Left ventricle myocardium superior (tissue), 1 donor: Measurements from ENCODE around the gene MAGEA10. TPM values are rescaled to one million over a fixed set of nuclear protein-coding genes. Genes with fewer than 3 reads are reported as not detected.

Experiments
- ATAC-seq: fragments of 200-7000 bp; cut with Tn5 transposase; one replicate; pipeline ENCODE4 v1.9.1; 2020; ENCODE audit warnings: mild to moderate bottlenecking, moderate library complexity
- DNase-seq: peaks from one replicate; pipeline ENCODE4 v3.0.0-alpha.2; 2020
- intact Hi-C: fragments of 100-400 bp; cut with micrococcal nuclease; formaldehyde crosslinking; loops from one replicate; pipeline ENCODE4 v1.11.0; 2022
- total RNA-seq: library from RNA; stranded (reverse); fragmentation: NEBNext Ultra II Directional; extraction: Animal tissue kit (Norgen Biotek cat#: 25700); gene quantifications from one replicate; pipeline ENCODE4 v1.2.1, GENCODE V29; 2021
- donor health status: DM: no; HTN: yes; CAD: no; lungs with severe emphysema.

The MAGEA10 gene
- total RNA-seq, 1 donor from 2014 or later = not detected

DNA sequence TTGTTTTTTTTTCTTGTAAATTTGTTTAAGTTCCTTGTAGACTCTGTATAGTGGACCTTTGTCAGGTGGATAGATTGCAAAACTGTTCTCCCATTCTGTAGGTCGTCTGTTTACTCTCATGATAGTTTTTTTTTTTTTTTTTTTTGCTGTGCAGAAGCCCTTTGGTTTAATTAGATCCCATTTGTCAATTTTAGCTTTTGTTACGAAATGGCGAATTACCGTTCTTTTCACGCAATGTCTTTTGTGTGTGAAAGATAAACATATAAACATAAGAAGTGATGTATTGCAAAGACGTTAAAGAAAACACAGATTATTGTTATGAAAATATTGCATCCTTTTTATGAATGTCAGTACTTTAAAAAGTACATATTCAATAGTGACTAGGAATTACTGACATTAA is 34.5 kb downstream of the MAGEA10 start:
- DNase-seq = no peak
- no peak for ATAC-seq
- intact Hi-C loops = no loop called here

DNA sequence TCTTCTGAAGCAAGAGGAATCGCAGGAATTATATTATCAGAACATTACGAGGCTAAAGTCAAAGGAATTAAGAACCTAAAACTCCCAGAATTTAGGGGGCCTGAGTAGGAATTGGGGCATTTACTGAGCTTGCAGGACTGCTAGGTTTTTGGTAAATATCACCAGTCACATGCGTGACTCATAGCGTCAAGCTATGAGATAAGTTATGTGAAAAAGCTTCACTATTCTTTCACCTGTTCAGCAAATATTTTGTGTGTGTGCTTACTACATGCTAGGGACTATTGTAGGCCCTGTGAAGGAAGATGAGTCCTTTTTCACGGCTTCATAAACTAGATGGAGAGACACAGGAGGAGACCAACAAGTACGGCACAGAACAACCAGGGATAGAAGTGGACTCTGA is 52.2 kb downstream of the MAGEA10 start:
- intact Hi-C loops = no loop called here
- DNase-seq (no peak), ATAC-seq (no peak)

Other genes with a start within 250 kb of the MAGEA10 start
- not detected for gene MAGEA4, start 225.7 kb downstream of the MAGEA10 start, total RNA-seq
- gene GABRE, start 163.9 kb downstream of the MAGEA10 start, total RNA-seq = 22.9 TPM